CD4-positive, alpha-beta T cell (primary cell): ENCODE measurements around the gene RBM33. TPM values are rescaled to one million over a fixed set of nuclear protein-coding genes. Genes with fewer than 3 reads are reported as not detected.

Experiments
- ATAC-seq: fragments of 200-7000 bp; cut with Tn5 transposase; one replicate; pipeline ENCODE4 v1.10.0; 2022; ENCODE audit warnings: mild to moderate bottlenecking; ENCODE audit not compliant: poor library complexity
- CTCF ChIA-PET: fragments of 350-600 bp; sonication (Branson Sonifier 250); formaldehyde crosslinking; loops from one replicate; lab custom pipeline; 2021; ENCODE audit warnings: antibody characterized with exemption, inconsistent platforms; lab: Charles Lee
- POLR2A ChIA-PET: fragments of 350-600 bp; sonication (Branson Sonifier 250); formaldehyde crosslinking; loops from one replicate; lab custom pipeline; 2021; ENCODE audit warnings: antibody characterized with exemption, inconsistent platforms; lab: Charles Lee
- DNase-seq, 14 experiments: peaks; one replicate each; pipeline ENCODE4 v3.0.0-alpha.2; 2013 to 2020; ENCODE audit warnings: mixed read lengths in 2 of 14
- H3K27ac ChIP-seq, 2 donors: one replicate each; pipeline versions ENCODE4 v1.5.1 to v1.7.0; 2013; ENCODE audit warnings: low read length in 2 of 2, low read depth in 1 of 2, mild to moderate bottlenecking in 1 of 2
- H3K27me3 ChIP-seq, 2 experiments: 1 replicate in 1 of 2; 2 replicates in 1 of 2; pipeline versions ENCODE4 v1.6.1 to v1.7.0; 2013; ENCODE audit warnings: low read length in 2 of 2, control low read depth in 1 of 2, mild to moderate bottlenecking in 1 of 2, moderate library complexity in 1 of 2; ENCODE audit not compliant: insufficient read depth in 2 of 2, control insufficient read depth in 1 of 2
- H3K36me3 ChIP-seq: one replicate; pipeline ENCODE4 v1.6.1; 2013; ENCODE audit warnings: low read length, control low read depth; ENCODE audit not compliant: insufficient read depth
- H3K4me1 ChIP-seq: one replicate; pipeline ENCODE4 v1.6.1; 2013; ENCODE audit warnings: low read length, control low read depth; ENCODE audit not compliant: insufficient read depth
- H3K4me3 ChIP-seq: one replicate; pipeline ENCODE4 v1.5.1; 2013; ENCODE audit warnings: mild to moderate bottlenecking, low read length, moderate library complexity
- H3K9me3 ChIP-seq, 2 experiments: 1 replicate in 1 of 2; 2 replicates in 1 of 2; pipeline versions ENCODE4 v1.6.1 to v1.7.0; 2013; ENCODE audit warnings: low read length in 2 of 2, mild to moderate bottlenecking in 2 of 2, control low read depth in 1 of 2, moderate library complexity in 1 of 2; ENCODE audit not compliant: control insufficient read depth in 1 of 2, insufficient read depth in 1 of 2
- H3K27ac Mint-ChIP-seq: one replicate; pipeline ENCODE4 v1.8.0; 2020; ENCODE audit warnings: mixed read lengths
- H3K27me3 Mint-ChIP-seq: one replicate; pipeline ENCODE4 v1.8.0; 2021; ENCODE audit warnings: mixed read lengths
- H3K36me3 Mint-ChIP-seq: one replicate; pipeline ENCODE4 v1.8.0; 2021; ENCODE audit warnings: low read depth, mixed read lengths
- H3K4me1 Mint-ChIP-seq: one replicate; pipeline ENCODE4 v1.8.0; 2021; ENCODE audit warnings: low read depth, mixed read lengths
- H3K4me3 Mint-ChIP-seq: one replicate; pipeline ENCODE4 v1.8.0; 2020; ENCODE audit warnings: mild to moderate bottlenecking, mixed read lengths
- H3K9me3 Mint-ChIP-seq: one replicate; pipeline ENCODE4 v1.8.0; 2020; ENCODE audit warnings: mixed read lengths
- CTCF ChIP-seq: fragments of 200-600 bp; IDR thresholded peaks from one replicate; pipeline ENCODE4 v1.8.0; 2022; ENCODE audit warnings: antibody characterized with exemption, mild to moderate bottlenecking
- intact Hi-C, 2 experiments: fragments of 100-400 bp; cut with DNase I in 1 of 2; cut with micrococcal nuclease in 1 of 2; formaldehyde crosslinking; loops; one replicate each; pipeline versions ENCODE4 v1.15.1 to v1.9.0; 2023 to 2025; cut with DNase I, micrococcal nuclease
- total RNA-seq, 174 experiments: library from RNA in 2 of 174; stranded (reverse) in 2 of 174; gene quantifications; one replicate each; pipeline ENCODE4 v1.2.3 and lab custom pipeline; 2021 to 2026

Gene RBM33
- total RNA-seq, 2 experiments from 2014 or later, result 178 to 184 TPM

- Histone ChIP-seq H3K36me3 (peaks cover 25% of the 10 kb centered on the region), H3K4me1 (peaks cover 7% of the 10 kb centered on the region), H3K27ac (no peak overlapping the region), H3K9me3 (no peaks in the 10 kb centered on the region), H3K4me3 (no peak overlapping the region), H3K27me3 (no peaks in the 10 kb centered on the region)
- Mint-ChIP-seq H3K9me3 (no peaks in the 10 kb centered on the region), H3K36me3 (peaks cover 77% of the 10 kb centered on the region), H3K4me1 (peaks cover 78% of the 10 kb centered on the region), H3K27me3 (no peaks in the 10 kb centered on the region), H3K4me3 (no peak overlapping the region), H3K27ac (no peak overlapping the region)
- intact Hi-C loops, result loop anchor here in 1 of 2 experiments (10.0 kb wide), 1 partner anchor 52 kb away; the partner anchor contains the start of gene RBM33
- ChIA-PET POLR2A (no interaction called here), CTCF (no interaction called here)
- no peak for ATAC-seq
- no peak for TF ChIP-seq CTCF
- DNase-seq, result no peak
These were observed 52.3 kb downstream of the RBM33 start for GRCh38 chr7:155696747-155697146.

- TF ChIP-seq CTCF, result no peak
- CTCF ChIA-PET, result no interaction called here
- Mint-ChIP-seq H3K4me1 (peaks cover 68% of the 10 kb centered on the region), H3K27me3 (no peaks in the 10 kb centered on the region), H3K9me3 (no peaks in the 10 kb centered on the region), H3K27ac (no peak overlapping the region), H3K36me3 (peaks cover 84% of the 10 kb centered on the region), H3K4me3 (no peak overlapping the region)
- H3K4me1 ChIP-seq, result no peaks in the 10 kb centered on the region
- POLR2A ChIA-PET, result no interaction called here
- intact Hi-C loops, result loop anchor here in 1 of 2 experiments (10.0 kb wide), 1 partner anchor 54 kb away; the partner anchor contains the start of gene RBM33
- H3K9me3 ChIP-seq, result no peaks in the 10 kb centered on the region
- peaks cover 44% of the 10 kb centered on the region for H3K36me3 ChIP-seq
- no peak for ATAC-seq
- no peak for DNase-seq
- no peak overlapping the region for H3K27ac ChIP-seq
- H3K4me3 ChIP-seq, result no peak overlapping the region
- no peaks in the 10 kb centered on the region for H3K27me3 ChIP-seq
These were observed 54.2 kb downstream of the RBM33 start for GRCh38 chr7:155698633-155699032.

DNA sequence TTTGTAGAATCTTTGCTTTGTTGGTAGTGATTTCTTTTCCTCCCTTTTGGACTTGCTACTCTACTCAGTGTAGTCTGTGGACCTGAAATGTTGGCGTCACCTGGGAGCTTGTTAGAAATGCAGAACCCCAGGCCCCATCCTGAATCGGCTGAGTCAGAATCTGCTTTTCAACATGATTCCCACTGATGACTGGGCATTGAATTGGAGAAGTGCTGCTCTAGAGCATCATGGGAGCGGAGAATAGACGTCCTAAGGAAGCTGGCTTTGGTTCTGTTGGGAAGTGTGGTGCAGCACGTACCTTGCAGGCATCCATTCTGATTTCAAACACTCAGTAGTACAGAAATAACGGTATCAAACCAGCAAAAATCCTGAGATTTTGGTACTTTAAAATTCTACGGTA, 54.7 kb downstream of the RBM33 start:
- H3K36me3 ChIP-seq, result peaks cover 49% of the 10 kb centered on the region
- peaks cover 62% of the 10 kb centered on the region for H3K4me1 Mint-ChIP-seq
- intact Hi-C loops, result loop anchor here in 1 of 2 experiments (10.0 kb wide), 1 partner anchor 54 kb away; the partner anchor contains the start of gene RBM33

More for the DNA sequence above, 54.7 kb downstream of the RBM33 start:
- no peak for TF ChIP-seq CTCF
- Mint-ChIP-seq H3K36me3 (peaks cover 86% of the 10 kb centered on the region), H3K9me3 (no peaks in the 10 kb centered on the region), H3K4me3 (no peak overlapping the region), H3K27me3 (no peaks in the 10 kb centered on the region), H3K27ac (peak overlapping the region; percentile 35)
- Histone ChIP-seq H3K27me3 (no peaks in the 10 kb centered on the region), H3K4me1 (no peaks in the 10 kb centered on the region), H3K4me3 (no peak overlapping the region), H3K9me3 (no peaks in the 10 kb centered on the region), H3K27ac (no peak overlapping the region)
- ATAC-seq (no peak), DNase-seq (no peak)
- ChIA-PET CTCF (no interaction called here), POLR2A (no interaction called here)
